K562 (cell line): ENCODE data around the gene C4A. TPM values are rescaled to one million over a fixed set of nuclear protein-coding genes. Genes with fewer than 3 reads are reported as not detected.

Experiments
- ARNT ChIP-seq, 2 experiments: fragments of 450-650 bp; IDR thresholded peaks; 2 replicates each; pipeline ENCODE4 v1.6.1; 2016; ENCODE audit warnings: mild to moderate bottlenecking in 1 of 2
- CBFA2T2 ChIP-seq: fragments of 450-650 bp; conservative IDR thresholded peaks from 2 replicates; pipeline ENCODE4 v1.6.1; 2017; ENCODE audit warnings: mild to moderate bottlenecking
- CEBPB ChIP-seq: fragments of 450-650 bp; IDR thresholded peaks from 2 replicates; pipeline ENCODE4 v1.6.1; 2016; ENCODE audit warnings: missing genetic modification characterization, missing compliant biosample characterization
- CREB3 ChIP-seq: fragments of 450-650 bp; conservative IDR thresholded peaks from 2 replicates; pipeline ENCODE4 v1.6.1; 2016; ENCODE audit warnings: missing genetic modification characterization, low read depth, mild to moderate bottlenecking, missing compliant biosample characterization, moderate library complexity
- EP300 ChIP-seq: IDR thresholded peaks from 2 replicates; pipeline ENCODE4 v1.6.1; 2012; ENCODE audit warnings: low read length, improper control_type of control experiment
- FOXA3 ChIP-seq, 2 experiments: fragments of 450-650 bp in 1 of 2; sonication (generic) in 1 of 2; formaldehyde crosslinking; IDR thresholded peaks in 1 of 2; conservative IDR thresholded peaks in 1 of 2; 2 replicates each; pipeline versions ENCODE4 v1.4.0 to v1.8.0; 2020 to 2022; ENCODE audit warnings: mild to moderate bottlenecking in 2 of 2, missing genetic modification reagents in 1 of 2
- MAX ChIP-seq: sonication (generic); formaldehyde crosslinking; IDR thresholded peaks from 2 replicates; pipeline ENCODE4 v1.9.0; 2022; ENCODE audit warnings: mild to moderate bottlenecking, missing genetic modification reagents
- MED1 ChIP-seq: sonication (generic); formaldehyde crosslinking; IDR thresholded peaks from 2 replicates; pipeline ENCODE4 v1.8.1; 2023; ENCODE audit warnings: missing genetic modification reagents, borderline replicate concordance
- PHB2 ChIP-seq: fragments of 450-650 bp; IDR thresholded peaks from 2 replicates; pipeline ENCODE4 v1.6.1; 2017; ENCODE audit warnings: low read depth
- PKNOX1 ChIP-seq: fragments of 450-650 bp; IDR thresholded peaks from 2 replicates; pipeline ENCODE4 v1.6.1; 2016
- PML ChIP-seq: IDR thresholded peaks from 2 replicates; pipeline ENCODE4 v1.6.1; 2012; ENCODE audit warnings: low read length, inconsistent platforms
- RAD51 ChIP-seq: fragments of 450-650 bp; IDR thresholded peaks from 2 replicates; pipeline ENCODE4 v1.7.1; 2016; ENCODE audit warnings: low read depth, mild to moderate bottlenecking, borderline replicate concordance
- RBM15 ChIP-seq: fragments of 200-400 bp; formaldehyde crosslinking; IDR thresholded peaks from 2 replicates; pipeline ENCODE4 v1.6.1; 2018; ENCODE audit warnings: mild to moderate bottlenecking, low read length, moderate library complexity; ENCODE audit not compliant: insufficient read depth
- SMARCE1 ChIP-seq: fragments of 450-650 bp; IDR thresholded peaks from 2 replicates; pipeline ENCODE4 v1.7.1; 2016; ENCODE audit warnings: mild to moderate bottlenecking
- SRSF1 ChIP-seq: fragments of 200-400 bp; formaldehyde crosslinking; IDR thresholded peaks from 2 replicates; pipeline ENCODE4 v1.6.1; 2017; ENCODE audit warnings: mild to moderate bottlenecking, low read depth, low read length, moderate library complexity
- ZNF318 ChIP-seq, 2 experiments: fragments of 450-650 bp; IDR thresholded peaks; 2 replicates each; pipeline ENCODE4 v1.6.1; 2016; ENCODE audit warnings: mild to moderate bottlenecking in 2 of 2, borderline replicate concordance in 1 of 2, low read depth in 1 of 2, moderate library complexity in 1 of 2
- ZNF444 ChIP-seq: fragments of 250-450 bp; sonication (Bioruptor Pico); IDR thresholded peaks from 2 replicates; pipeline ENCODE4 v1.4.0; 2020; ENCODE audit warnings: mild to moderate bottlenecking, moderate library complexity
- ZNF696 ChIP-seq: fragments of 250-450 bp; sonication (Bioruptor Pico); conservative IDR thresholded peaks from 2 replicates; pipeline ENCODE4 v1.4.0; 2020; ENCODE audit warnings: mild to moderate bottlenecking, moderate library complexity
- polyA plus RNA-seq, 8 experiments: library from polyadenylated mRNA; depleted of rRNA in 4 of 8; stranded (reverse) in 5 of 8; unstranded in 3 of 8; fragments of >200 nt; fragmentation: Nextera tagmentation in 2 of 8; fragmentation: Illumina TruSeq in 1 of 8; extraction: Ambion mirVana in 2 of 8; extraction: Trizol in 1 of 8; gene quantifications; 2 replicates each; pipeline versions ENCODE4 v1.2.1 to v1.2.3, GENCODE V29; 2011 to 2014; ENCODE audit warnings: inconsistent platforms in 1 of 8, missing spikeins in 1 of 8
- total RNA-seq, 7 experiments: library from RNA; depleted of rRNA in 6 of 7; stranded (reverse); fragments of >200 nt in 6 of 7; fragmentation: Illumina TruSeq in 2 of 7; extraction: Trizol in 2 of 7; gene quantifications; 2 replicates each; pipeline versions ENCODE4 v1.2.1 to v1.2.3, GENCODE V29; 2011 to 2021; ENCODE audit warnings: low replicate concordance in 1 of 7

C4A gene
- total and polyA plus RNA-seq, 9 of the 15 experiments (the other 6 are each of a cell fraction or from before 2014, with no cell fraction given): 0.27 to 7.6 (median 5.0) TPM

- peak in 1 of 2 experiments; percentile 85; a peak in 1 of 4 replicates for TF ChIP-seq FOXA3 (CRISPR knock-in tag; conservative IDR thresholded peaks at IDR 0.05 in 1 of 2, IDR thresholded peaks at IDR 0.05 in 1 of 2)
- no peak for TF ChIP-seq ZNF444 (CRISPR knock-in tag)
- TF ChIP-seq CBFA2T2: peak; percentile 55
- peak; percentile 11; the same call in 1 of the 2 replicates for TF ChIP-seq PML
- TF ChIP-seq ZNF318 (IDR thresholded peaks at IDR 0.05; ENCODE audit: borderline replicate concordance in 1 of 2, low read depth in 1 of 2): peak in 1 of 2 experiments; percentile 52; a peak in 2 of 4 replicates
- peak; percentile 81 for TF ChIP-seq SMARCE1
- peak; percentile 92 for TF ChIP-seq PKNOX1
- TF ChIP-seq RAD51: no peak
- TF ChIP-seq ZNF696 (CRISPR knock-in tag): no peak
- TF ChIP-seq CEBPB: peak; percentile 99
- no peak for TF ChIP-seq SRSF1
- no peak for TF ChIP-seq RBM15
- no peak for TF ChIP-seq PHB2
- TF ChIP-seq CREB3: 0 out of 2 replicates have a peak, but pooled peaks have one; percentile 15
- peak; percentile 58; the same call in 1 of the 2 replicates for TF ChIP-seq EP300
- TF ChIP-seq MED1 (CRISPR knock-in tag): no peak
- TF ChIP-seq MAX (CRISPR knock-in tag): peak; percentile 82
- peak; percentile 37 to 79; a peak in 2 of 4 replicates for TF ChIP-seq ARNT (IDR thresholded peaks at IDR 0.05)
These were observed 33.0 kb upstream of the C4A start (continued) for GRCh38 chr6:31948753-31949413.
